Embryonic facial prominence (tissue), 1 donor: ENCODE results near the gene FRMD1.

ENCODE experiments used
- DNase-seq: peaks from one replicate; pipeline ENCODE4 v3.0.0-alpha.2; 2016; ENCODE audit errors: extremely low spot score

Gene FRMD1

GRCh38 chr6:168111911-168112310, 32.9 kb upstream of the FRMD1 start:
- no peak for DNase-seq

- DNase-seq, result no peak
Observed at GRCh38 chr6:168110437-168110836, 31.4 kb upstream of the FRMD1 start.

GRCh38 chr6:168109171-168109570, 30.2 kb upstream of the FRMD1 start:
- DNase-seq, result no peak

- DNase-seq, result no peak
Observed at GRCh38 chr6:168107191-168107983, 28.4 kb upstream of the FRMD1 start.

GRCh38 chr6:168106633-168107005, 27.6 kb upstream of the FRMD1 start:
- DNase-seq, result no peak

GRCh38 chr6:168105813-168106632, 27.0 kb upstream of the FRMD1 start:
- no peak for DNase-seq

GRCh38 chr6:168104636-168105035, 25.6 kb upstream of the FRMD1 start:
- DNase-seq, result no peak

GRCh38 chr6:168103050-168103830, 24.2 kb upstream of the FRMD1 start:
- DNase-seq, result no peak

GRCh38 chr6:168102315-168102985, 23.4 kb upstream of the FRMD1 start:
- no peak for DNase-seq

GRCh38 chr6:168101590-168102314, 22.7 kb upstream of the FRMD1 start:
- DNase-seq, result no peak

GRCh38 chr6:168100803-168101589, 22.0 kb upstream of the FRMD1 start:
- DNase-seq, result no peak

- no peak for DNase-seq
Observed at GRCh38 chr6:168100011-168100802, 21.2 kb upstream of the FRMD1 start.

GRCh38 chr6:168099201-168100010, 20.4 kb upstream of the FRMD1 start:
- no peak for DNase-seq

- no peak for DNase-seq
Observed at GRCh38 chr6:168098431-168098861, 19.4 kb upstream of the FRMD1 start.

GRCh38 chr6:168097621-168098430, 18.8 kb upstream of the FRMD1 start:
- DNase-seq, result no peak

- DNase-seq, result no peak
Observed at GRCh38 chr6:168097221-168097620, 18.2 kb upstream of the FRMD1 start.

- no peak for DNase-seq
Observed at GRCh38 chr6:168096271-168096764, 17.3 kb upstream of the FRMD1 start.
